Karpas-422 (cell line): ENCODE measurements around the gene UPF1. TPM values are rescaled to one million over a fixed set of nuclear protein-coding genes. Genes with fewer than 3 reads are reported as not detected.

Experiments used
- DNase-seq: peaks from one replicate; pipeline ENCODE4 v3.0.0-alpha.2; 2015
- H2AFZ ChIP-seq: fragments of 200-600 bp; sonication (generic); 2 replicates; pipeline ENCODE4 v1.6.1; 2014; ENCODE audit warnings: antibody characterized with exemption, low read length, mixed read lengths
- H3K27ac ChIP-seq: fragments of 200-600 bp; sonication (generic); 2 replicates; pipeline ENCODE4 v1.5.1; 2014; ENCODE audit warnings: mild to moderate bottlenecking, low read length, moderate library complexity
- H3K27me3 ChIP-seq: fragments of 200-600 bp; sonication (generic); 2 replicates; pipeline ENCODE4 v1.6.1; 2014; ENCODE audit warnings: low read length, mixed read lengths
- H3K36me3 ChIP-seq: fragments of 200-600 bp; sonication (generic); 2 replicates; pipeline ENCODE4 v1.6.1; 2014; ENCODE audit warnings: low read length, mixed read lengths; ENCODE audit not compliant: insufficient read depth
- H3K4me1 ChIP-seq: fragments of 200-600 bp; sonication (generic); 2 replicates; pipeline ENCODE4 v1.6.1; 2014; ENCODE audit warnings: mild to moderate bottlenecking, low read length, mixed read lengths
- H3K4me2 ChIP-seq: fragments of 200-600 bp; sonication (generic); 2 replicates; pipeline ENCODE4 v1.6.1; 2014; ENCODE audit warnings: low read length, low read depth, mild to moderate bottlenecking; ENCODE audit not compliant: poor library complexity, severe bottlenecking
- H3K4me3 ChIP-seq: fragments of 200-600 bp; sonication (generic); 2 replicates; pipeline ENCODE4 v1.5.1; 2014; ENCODE audit warnings: mild to moderate bottlenecking, antibody characterized with exemption, low read length, mixed read lengths
- H3K79me2 ChIP-seq: fragments of 200-600 bp; sonication (generic); 2 replicates; pipeline ENCODE4 v1.6.1; 2014; ENCODE audit warnings: mild to moderate bottlenecking, low read length, mixed read lengths
- H3K9ac ChIP-seq: fragments of 200-600 bp; sonication (generic); 2 replicates; pipeline ENCODE4 v1.6.0; 2014; ENCODE audit warnings: low read length
- H3K9me2 ChIP-seq: fragments of 200-600 bp; sonication (generic), shearing (Covaris generic); replicated peaks from 2 replicates; pipeline ENCODE4 v1.6.0; 2014; ENCODE audit warnings: mild to moderate bottlenecking, low read length, moderate library complexity; ENCODE audit not compliant: insufficient read depth
- H3K9me3 ChIP-seq: fragments of 300-700, 200-600 bp; sonication (generic); 2 replicates; pipeline ENCODE4 v1.6.1; 2014; ENCODE audit warnings: low read length, mixed read lengths
- H4K20me1 ChIP-seq: fragments of 200-600 bp; sonication (generic); 2 replicates; pipeline ENCODE4 v1.6.1; 2014; ENCODE audit warnings: mild to moderate bottlenecking, antibody characterized with exemption, low read length, low read depth; ENCODE audit not compliant: insufficient read depth
- total RNA-seq: library from RNA; depleted of rRNA; stranded (reverse); fragments of >200 nt; shearing (Covaris generic); gene quantifications from 2 replicates; pipeline ENCODE4 v1.2.3, GENCODE V29; 2014; ENCODE audit warnings: low replicate concordance

UPF1 gene
- total RNA-seq, 1 experiment from 2014 or later: 30.6 TPM

GRCh38 chr19:18847549-18848463 lies 16.0 kb downstream of the UPF1 start:
- DNase-seq: no peak
- Histone ChIP-seq H4K20me1 (peaks cover 68% of the 10 kb centered on the region), H3K9ac (no peak overlapping the region), H3K36me3 (peaks cover 21% of the 10 kb centered on the region; the same call in 1 of the 2 replicates), H2AFZ (no peak overlapping the region), H3K4me2 (no peak overlapping the region), H3K4me1 (peaks cover 24% of the 10 kb centered on the region), H3K9me2 (no peaks in the 10 kb centered on the region), H3K79me2 (peaks cover 77% of the 10 kb centered on the region), H3K9me3 (no peaks in the 10 kb centered on the region), H3K4me3 (no peak overlapping the region), H3K27me3 (no peaks in the 10 kb centered on the region), H3K27ac (no peak overlapping the region)

GRCh38 chr19:18848878-18849661 lies 17.3 kb downstream of the UPF1 start:
- Histone ChIP-seq H4K20me1 (peaks cover 65% of the 10 kb centered on the region), H3K36me3 (peaks cover 30% of the 10 kb centered on the region; the same call in 1 of the 2 replicates), H3K79me2 (peaks cover 65% of the 10 kb centered on the region), H2AFZ (no peak overlapping the region), H3K27me3 (no peaks in the 10 kb centered on the region), H3K4me3 (no peak overlapping the region), H3K9ac (no peak overlapping the region), H3K4me2 (no peak overlapping the region), H3K27ac (no peak overlapping the region), H3K4me1 (peaks cover 21% of the 10 kb centered on the region), H3K9me2 (no peaks in the 10 kb centered on the region), H3K9me3 (no peaks in the 10 kb centered on the region)
- DNase-seq: no peak

GRCh38 chr19:18849838-18850400 lies 18.2 kb downstream of the UPF1 start:
- H3K9ac ChIP-seq: no peak overlapping the region
- no peak overlapping the region for H3K4me2 ChIP-seq
- no peak overlapping the region for H3K27ac ChIP-seq
- no peaks in the 10 kb centered on the region for H3K27me3 ChIP-seq
- no peak overlapping the region for H2AFZ ChIP-seq
- H3K9me3 ChIP-seq: no peaks in the 10 kb centered on the region
- H3K4me3 ChIP-seq: no peak overlapping the region
- peaks cover 56% of the 10 kb centered on the region for H3K79me2 ChIP-seq
- H3K9me2 ChIP-seq: no peaks in the 10 kb centered on the region
- H4K20me1 ChIP-seq: peaks cover 58% of the 10 kb centered on the region
- DNase-seq: no peak
- H3K4me1 ChIP-seq: peaks cover 17% of the 10 kb centered on the region
- peaks cover 30% of the 10 kb centered on the region; the same call in 1 of the 2 replicates for H3K36me3 ChIP-seq

- peaks cover 50% of the 10 kb centered on the region for H4K20me1 ChIP-seq
- no peaks in the 10 kb centered on the region for H3K9me3 ChIP-seq
- H3K4me2 ChIP-seq: no peak overlapping the region
- peaks cover 17% of the 10 kb centered on the region for H3K4me1 ChIP-seq
- H2AFZ ChIP-seq: no peak overlapping the region
- H3K4me3 ChIP-seq: no peak overlapping the region
- no peak for DNase-seq
- no peak overlapping the region for H3K27ac ChIP-seq
- H3K9ac ChIP-seq: no peak overlapping the region
- no peaks in the 10 kb centered on the region for H3K9me2 ChIP-seq
- peaks cover 48% of the 10 kb centered on the region for H3K79me2 ChIP-seq
- H3K27me3 ChIP-seq: no peaks in the 10 kb centered on the region
- H3K36me3 ChIP-seq: peaks cover 30% of the 10 kb centered on the region; the same call in 1 of the 2 replicates
Measured at GRCh38 chr19:18850471-18851375, 19.0 kb downstream of the UPF1 start.

- Histone ChIP-seq H3K27ac (no peak overlapping the region), H4K20me1 (peaks cover 41% of the 10 kb centered on the region), H3K9me2 (no peaks in the 10 kb centered on the region), H3K27me3 (no peaks in the 10 kb centered on the region), H3K79me2 (peaks cover 43% of the 10 kb centered on the region), H3K9ac (no peak overlapping the region), H3K4me1 (peaks cover 10% of the 10 kb centered on the region), H3K4me2 (no peak overlapping the region), H2AFZ (no peak overlapping the region), H3K4me3 (no peak overlapping the region), H3K36me3 (peaks cover 30% of the 10 kb centered on the region; the same call in 1 of the 2 replicates), H3K9me3 (no peaks in the 10 kb centered on the region)
- no peak for DNase-seq
Measured at GRCh38 chr19:18851673-18852325, 20.0 kb downstream of the UPF1 start.

- Histone ChIP-seq H3K4me1 (peaks cover 10% of the 10 kb centered on the region), H4K20me1 (peaks cover 35% of the 10 kb centered on the region), H3K36me3 (peaks cover 30% of the 10 kb centered on the region; the same call in 1 of the 2 replicates), H3K9ac (no peak overlapping the region), H3K4me2 (no peak overlapping the region), H3K9me2 (no peaks in the 10 kb centered on the region), H2AFZ (no peak overlapping the region), H3K79me2 (peaks cover 35% of the 10 kb centered on the region), H3K27me3 (no peaks in the 10 kb centered on the region), H3K9me3 (no peaks in the 10 kb centered on the region), H3K27ac (no peak overlapping the region), H3K4me3 (no peak overlapping the region)
- DNase-seq: no peak
Measured at GRCh38 chr19:18852648-18853047, 20.9 kb downstream of the UPF1 start.

GRCh38 chr19:18853755-18854427 lies 22.1 kb downstream of the UPF1 start:
- DNase-seq: no peak
- H3K36me3 ChIP-seq: peaks cover 27% of the 10 kb centered on the region; the same call in 1 of the 2 replicates
- no peak overlapping the region for H3K4me3 ChIP-seq
- no peaks in the 10 kb centered on the region for H3K9me2 ChIP-seq
- H3K4me1 ChIP-seq: peaks cover under 1% of the 10 kb centered on the region; the same call in 1 of the 2 replicates
- H3K27me3 ChIP-seq: no peaks in the 10 kb centered on the region
- peaks cover 26% of the 10 kb centered on the region; the same call in 1 of the 2 replicates for H4K20me1 ChIP-seq
- no peak overlapping the region for H3K27ac ChIP-seq
- peaks cover 22% of the 10 kb centered on the region for H3K79me2 ChIP-seq
- no peak overlapping the region for H3K9ac ChIP-seq
- H3K4me2 ChIP-seq: no peak overlapping the region
- H3K9me3 ChIP-seq: no peaks in the 10 kb centered on the region
- no peak overlapping the region for H2AFZ ChIP-seq
